Endothelial cell (in vitro differentiated cells): ENCODE data around the gene CCDC32. TPM values are rescaled to one million over a fixed set of nuclear protein-coding genes. Genes with fewer than 3 reads are reported as not detected.

Experiments
- DNase-seq: peaks from one replicate; pipeline ENCODE4 v3.0.0; 2021; ENCODE audit warnings: low spot score
- H3K27ac Mint-ChIP-seq: one replicate; pipeline ENCODE4 v1.8.0; 2021; ENCODE audit warnings: mixed read lengths, inconsistent platforms; ENCODE audit not compliant: unreplicated experiment
- H3K27me3 Mint-ChIP-seq: one replicate; pipeline ENCODE4 v1.8.0; 2021; ENCODE audit warnings: mild to moderate bottlenecking, moderate library complexity, mixed read lengths, inconsistent platforms; ENCODE audit not compliant: unreplicated experiment
- H3K36me3 Mint-ChIP-seq: one replicate; pipeline ENCODE4 v1.8.0; 2021; ENCODE audit warnings: mild to moderate bottlenecking, low read depth, mixed read lengths, inconsistent platforms; ENCODE audit not compliant: unreplicated experiment
- H3K4me1 Mint-ChIP-seq: one replicate; pipeline ENCODE4 v1.8.0; 2021; ENCODE audit warnings: mild to moderate bottlenecking, mixed read lengths, inconsistent platforms; ENCODE audit not compliant: unreplicated experiment
- H3K4me3 Mint-ChIP-seq: one replicate; pipeline ENCODE4 v1.8.0; 2021; ENCODE audit warnings: mild to moderate bottlenecking, mixed read lengths, inconsistent platforms; ENCODE audit not compliant: unreplicated experiment
- H3K9me3 Mint-ChIP-seq: one replicate; pipeline ENCODE4 v1.8.0; 2021; ENCODE audit warnings: mixed read lengths, inconsistent platforms; ENCODE audit not compliant: unreplicated experiment
- CTCF ChIP-seq: fragments of 200-600 bp; sonication (generic); IDR thresholded peaks from one replicate; pipeline ENCODE4 v1.5.0; 2021; ENCODE audit warnings: antibody characterized with exemption; ENCODE audit not compliant: unreplicated experiment
- total RNA-seq: library from RNA; stranded (reverse); fragmentation: NEBNext Ultra II Directional; extraction: Animal tissue kit (Norgen Biotek cat#: 25700); gene quantifications from one replicate; pipeline ENCODE4 v1.2.1, GENCODE V29; 2021; ENCODE audit not compliant: unreplicated experiment

CCDC32 gene
- total RNA-seq, 1 donor from 2014 or later, result 40.4 TPM

DNA sequence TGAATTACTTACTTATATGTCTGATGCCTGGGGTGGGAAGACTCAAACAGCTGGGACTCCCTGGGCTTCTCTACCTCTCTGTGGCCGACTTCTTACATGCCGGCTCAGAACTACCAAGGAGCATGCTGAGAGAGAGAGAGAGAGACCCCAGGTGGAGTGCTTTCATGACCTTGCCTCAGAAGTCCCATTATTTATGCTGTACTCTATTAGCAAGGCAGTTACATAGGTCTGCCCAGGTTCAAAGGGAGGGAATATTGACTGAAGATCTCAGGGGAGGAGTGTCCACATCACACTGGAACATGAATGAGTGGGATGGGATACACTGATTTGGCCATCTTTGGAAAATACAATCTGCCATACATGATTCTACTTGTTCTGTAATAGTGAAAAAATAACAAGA lies 16.2 kb downstream of the CCDC32 start:
- Mint-ChIP-seq H3K4me1 (peaks cover 8% of the 10 kb centered on the region), H3K27me3 (no peaks in the 10 kb centered on the region), H3K4me3 (no peak overlapping the region), H3K36me3 (peaks cover 31% of the 10 kb centered on the region), H3K27ac (no peak overlapping the region), H3K9me3 (no peaks in the 10 kb centered on the region)
- no peak for TF ChIP-seq CTCF
- DNase-seq, result no peak

GRCh38 chr15:40545457-40545856 lies 19.4 kb downstream of the CCDC32 start:
- Mint-ChIP-seq H3K4me1 (no peaks in the 10 kb centered on the region), H3K36me3 (peaks cover 17% of the 10 kb centered on the region), H3K4me3 (no peak overlapping the region), H3K27ac (no peak overlapping the region), H3K9me3 (no peaks in the 10 kb centered on the region), H3K27me3 (no peaks in the 10 kb centered on the region)
- DNase-seq, result no peak
- no peak for TF ChIP-seq CTCF

DNA sequence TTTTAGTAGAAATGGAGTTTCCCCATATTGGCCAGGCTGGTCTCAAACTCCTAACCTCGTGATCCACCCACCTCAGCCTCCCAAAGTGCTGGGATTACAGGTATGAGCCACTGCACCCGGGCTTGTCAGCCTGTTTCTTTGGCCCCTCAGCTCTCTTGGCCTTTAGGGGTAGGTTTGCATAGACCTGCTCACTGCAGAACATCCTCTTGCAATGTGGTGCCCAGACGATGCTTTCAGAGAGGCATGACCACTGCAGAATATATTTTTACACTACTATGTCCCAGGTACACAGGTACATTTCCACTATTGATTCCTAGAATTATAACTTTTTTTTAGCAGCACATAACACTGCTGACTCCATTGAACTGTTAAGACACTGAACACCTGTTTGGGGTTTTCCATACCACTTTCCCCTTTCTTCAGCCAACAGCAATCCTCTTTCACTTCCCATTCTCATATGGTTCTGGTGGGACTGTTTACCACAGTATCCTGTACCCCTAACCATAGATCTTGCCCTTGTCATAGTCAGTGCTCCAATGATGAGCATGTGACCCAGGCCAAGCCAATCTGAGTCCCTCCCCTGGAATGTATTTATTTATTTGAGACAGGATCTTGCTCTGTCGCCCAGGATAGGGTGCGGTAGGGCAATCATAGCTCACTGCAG lies 21.1 kb downstream of the CCDC32 start:
- peaks cover 13% of the 10 kb centered on the region for H3K36me3 Mint-ChIP-seq
- no peaks in the 10 kb centered on the region for H3K9me3 Mint-ChIP-seq
- peaks cover 6% of the 10 kb centered on the region for H3K27me3 Mint-ChIP-seq
- no peak overlapping the region for H3K27ac Mint-ChIP-seq
- DNase-seq, result no peak
- no peak overlapping the region for H3K4me3 Mint-ChIP-seq
- no peaks in the 10 kb centered on the region for H3K4me1 Mint-ChIP-seq
- TF ChIP-seq CTCF, result no peak

DNA sequence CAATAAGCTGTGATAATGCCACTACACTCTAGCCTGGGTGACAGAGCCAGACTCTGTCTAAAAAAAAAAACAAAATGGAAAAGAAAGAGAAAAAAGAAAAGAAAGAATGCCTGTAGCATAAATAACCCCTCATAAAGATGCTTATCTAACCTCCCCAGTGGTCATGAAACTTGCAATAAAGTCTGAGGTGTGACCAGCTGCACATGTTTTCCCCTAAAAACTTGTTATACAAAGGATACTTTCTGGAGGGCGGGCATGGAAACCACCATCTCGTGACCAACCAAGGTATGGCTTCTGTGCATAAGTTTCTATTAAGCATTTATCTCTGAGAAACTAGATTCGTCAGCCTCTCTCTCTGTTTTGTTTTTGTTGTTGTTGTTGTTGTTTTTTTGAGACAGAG lies 21.8 kb downstream of the CCDC32 start:
- no peaks in the 10 kb centered on the region for H3K4me1 Mint-ChIP-seq
- H3K4me3 Mint-ChIP-seq, result no peak overlapping the region
- H3K9me3 Mint-ChIP-seq, result no peaks in the 10 kb centered on the region

More for the DNA sequence above, 21.8 kb downstream of the CCDC32 start:
- Mint-ChIP-seq H3K36me3 (peaks cover 8% of the 10 kb centered on the region), H3K27me3 (peaks cover 6% of the 10 kb centered on the region), H3K27ac (no peak overlapping the region)
- TF ChIP-seq CTCF, result no peak
- DNase-seq, result no peak
